Fibroblast of the conjunctiva (primary cell): ENCODE data around the gene DYNC2H1.
"Not testable (repeated sequence)": the region's sequence is repeated elsewhere in the genome, so short reads cannot be mapped to it uniquely, and the experiment has no call there.

ENCODE experiments used
- DNase-seq: peaks from one replicate; pipeline ENCODE4 v3.0.0-alpha.2; 2010; ENCODE audit warnings: low read depth

DYNC2H1 gene

DNA sequence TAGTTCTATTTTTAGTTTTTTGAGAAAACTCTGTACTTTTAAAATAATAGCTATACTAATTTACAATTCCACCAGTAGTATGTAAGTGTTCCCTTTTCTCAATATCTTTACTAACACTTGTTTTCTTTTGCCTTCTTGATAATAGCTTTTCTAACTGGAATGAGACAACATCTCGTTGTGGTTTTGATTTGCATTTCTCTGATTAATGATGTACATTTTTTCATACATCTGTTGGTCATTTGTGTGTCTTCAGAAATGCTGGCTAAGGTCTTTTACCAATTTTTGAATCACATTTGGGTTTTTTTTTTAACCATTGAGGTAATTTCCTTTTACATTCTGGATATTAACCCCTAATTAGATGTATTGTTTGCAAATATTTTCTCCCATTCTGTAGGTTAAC is 258.9 kb downstream of the DYNC2H1 start:
- no peak for DNase-seq

DNA sequence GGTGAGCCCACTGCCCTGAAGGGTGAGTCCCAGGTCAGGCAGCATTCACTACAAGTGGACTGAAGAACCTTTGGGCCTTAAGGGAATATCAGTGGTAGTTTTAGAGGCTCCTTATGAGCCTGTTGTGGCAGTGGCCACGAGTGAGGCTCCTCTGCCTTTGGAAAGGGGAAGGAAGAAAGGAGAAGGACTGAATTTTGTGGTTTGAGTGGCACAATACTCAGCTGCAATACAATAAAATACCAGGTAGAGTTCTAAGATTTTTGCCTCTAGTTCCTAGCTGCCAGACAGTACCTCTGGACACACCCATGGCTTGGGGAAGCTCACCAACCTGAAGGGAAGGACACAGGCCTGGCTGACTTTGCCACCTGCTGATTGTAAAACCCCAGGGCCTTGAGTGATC is 260.9 kb downstream of the DYNC2H1 start:
- no peak for DNase-seq

DNA sequence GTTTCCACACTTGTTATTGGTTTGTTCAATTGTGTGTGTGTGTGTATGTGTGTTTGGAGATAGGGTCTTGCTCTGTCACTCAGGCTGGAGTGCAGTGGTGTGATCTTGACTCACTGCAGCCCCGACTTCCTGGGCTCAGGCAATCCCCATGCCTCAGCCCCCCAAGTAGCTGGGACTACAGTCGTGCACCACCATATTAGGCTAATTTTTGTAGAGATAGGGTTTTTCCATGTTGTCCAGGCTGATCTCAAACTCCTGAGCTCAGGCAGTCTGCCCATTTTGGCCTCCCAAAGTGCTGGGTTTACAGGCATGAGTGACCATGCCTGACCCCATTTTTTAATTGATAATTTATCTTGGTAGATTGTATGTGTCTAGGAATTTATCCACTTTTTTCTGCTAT is 263.7 kb downstream of the DYNC2H1 start:
- DNase-seq, result no peak

DNA sequence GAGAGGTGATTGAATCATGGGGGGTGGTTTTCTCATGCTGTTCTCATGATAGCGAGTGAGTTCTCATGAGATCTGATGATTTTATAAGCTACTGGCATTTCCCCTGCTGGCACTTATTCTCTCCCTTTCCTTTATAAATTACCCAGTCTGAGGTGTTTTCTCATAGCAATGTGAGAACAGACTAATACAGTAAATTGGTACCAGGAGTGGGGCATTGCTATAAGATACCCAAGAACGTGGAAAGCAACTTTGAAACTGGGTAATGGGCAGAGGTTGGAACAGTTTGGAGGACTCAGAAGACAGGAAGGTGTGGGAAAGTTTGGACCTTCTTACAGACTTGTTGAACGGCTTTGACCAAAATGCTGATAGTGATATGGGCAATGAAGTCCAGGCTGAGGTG is 265.0 kb downstream of the DYNC2H1 start:
- not testable (repeated sequence) for DNase-seq

- peak; percentile 47 for DNase-seq
These were observed 269.7 kb downstream of the DYNC2H1 start for GRCh38 chr11:103378931-103379330.

- no peak for DNase-seq
These were observed 270.8 kb downstream of the DYNC2H1 start for GRCh38 chr11:103380031-103380430.

DNA sequence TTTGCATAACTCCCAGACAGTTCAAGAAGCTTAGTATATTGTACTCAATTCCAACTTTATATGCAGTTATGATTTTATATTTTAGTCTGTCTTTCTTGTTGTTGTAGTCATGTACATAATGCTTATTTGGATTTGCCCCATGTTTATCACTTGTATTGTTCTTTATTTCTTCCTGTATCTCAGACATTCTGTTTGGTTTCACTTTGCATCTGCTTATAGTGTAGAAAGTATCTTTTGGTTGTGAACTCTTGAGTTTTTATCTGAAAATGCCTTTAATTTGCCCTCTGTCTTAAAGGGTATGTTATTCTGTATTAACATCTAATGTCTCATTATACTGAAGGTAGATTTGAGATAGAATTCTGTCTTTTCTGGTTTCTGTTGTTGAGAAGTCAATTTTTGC is 275.4 kb downstream of the DYNC2H1 start:
- DNase-seq, result no peak

- DNase-seq, result no peak
These were observed 286.4 kb downstream of the DYNC2H1 start for GRCh38 chr11:103395612-103396011.

DNA sequence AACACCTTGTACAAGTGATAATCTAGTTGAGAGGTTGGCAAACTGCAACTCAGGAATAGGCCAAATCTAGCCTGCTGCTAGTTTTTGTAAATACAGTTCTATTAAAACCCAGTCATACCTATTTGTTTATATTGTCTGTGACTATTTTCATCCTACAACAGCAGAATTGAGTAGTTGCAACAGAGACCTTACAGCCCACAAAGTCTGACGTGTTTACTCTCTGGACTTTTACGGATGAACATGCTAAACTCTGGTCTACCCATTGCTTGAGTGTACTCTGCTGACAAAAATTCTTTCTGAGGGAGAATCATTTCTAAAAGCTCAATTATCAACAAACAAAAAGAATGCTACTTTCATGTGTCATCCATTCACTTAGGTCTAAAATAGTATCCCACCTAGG is 287.0 kb downstream of the DYNC2H1 start:
- no peak for DNase-seq

GRCh38 chr11:103397369-103397768 is 288.1 kb downstream of the DYNC2H1 start:
- DNase-seq, result no peak

- DNase-seq, result no peak
These were observed 289.6 kb downstream of the DYNC2H1 start for GRCh38 chr11:103398829-103399228.

- DNase-seq, result no peak
These were observed 297.1 kb downstream of the DYNC2H1 start for GRCh38 chr11:103406357-103406756.

DNA sequence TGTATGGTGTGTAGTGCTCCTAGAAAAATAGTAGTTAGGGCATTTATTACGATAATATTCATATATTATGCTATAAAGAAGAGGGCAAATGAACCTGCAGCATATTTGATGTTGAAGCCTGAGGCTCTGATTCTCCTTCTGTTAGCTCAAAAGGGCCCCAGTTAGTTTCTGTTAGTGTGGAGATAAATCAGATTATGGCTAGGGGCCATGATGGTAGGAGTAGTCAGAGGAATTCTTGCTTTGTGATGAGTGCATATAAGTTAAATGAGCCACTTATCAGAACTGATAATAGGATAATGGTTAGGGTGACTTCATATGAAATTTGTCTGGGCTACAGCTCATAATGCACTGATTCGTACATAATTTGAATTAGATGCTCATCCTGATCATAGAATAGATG is 298.4 kb downstream of the DYNC2H1 start:
- DNase-seq, result no peak

GRCh38 chr11:103413266-103413888 is 304.2 kb downstream of the DYNC2H1 start:
- no peak for DNase-seq

- no peak for DNase-seq
These were observed 308.8 kb downstream of the DYNC2H1 start for GRCh38 chr11:103418014-103418413.

DNA sequence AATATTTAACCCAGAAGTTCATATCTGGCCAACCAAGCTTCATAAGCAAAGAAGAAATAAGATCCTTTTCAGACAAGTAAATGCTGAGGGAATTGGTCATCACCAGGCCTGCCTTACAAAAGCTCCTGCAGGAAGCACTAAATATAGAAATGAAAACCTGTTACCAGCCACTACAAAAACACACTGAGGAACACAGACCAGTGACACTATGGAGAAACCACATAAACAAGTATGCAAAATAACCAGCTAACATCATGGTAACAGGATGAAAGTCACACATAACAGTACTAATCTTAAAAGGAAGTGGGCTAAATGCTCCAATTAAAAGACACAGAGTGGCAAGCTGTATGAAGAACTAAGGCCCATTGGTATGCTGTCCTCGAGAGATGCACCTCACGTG is 311.4 kb downstream of the DYNC2H1 start:
- DNase-seq, result no peak

- DNase-seq, result peak; percentile 50
These were observed 324.3 kb downstream of the DYNC2H1 start for GRCh38 chr11:103433386-103434072.

DNA sequence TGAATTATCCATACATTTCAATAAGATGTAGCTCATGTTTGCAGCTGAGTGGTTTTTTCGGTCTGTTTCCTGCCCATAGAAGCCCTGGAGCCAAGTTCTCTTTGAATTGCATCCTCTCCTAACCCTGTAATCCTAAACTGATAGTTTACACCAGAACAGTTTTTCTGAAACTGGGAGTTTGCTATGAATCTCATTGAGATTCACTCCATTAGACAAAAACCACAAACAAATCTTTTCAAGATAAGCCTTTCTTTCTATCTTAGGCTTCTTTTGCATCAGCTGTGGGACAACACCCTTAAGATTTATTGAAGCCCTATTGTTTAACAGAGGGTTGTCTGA is 324.8 kb downstream of the DYNC2H1 start:
- DNase-seq, result no peak

GRCh38 chr11:103436131-103436770 is 327.0 kb downstream of the DYNC2H1 start:
- no peak for DNase-seq

GRCh38 chr11:103441021-103441420 is 331.8 kb downstream of the DYNC2H1 start:
- DNase-seq, result no peak

GRCh38 chr11:103448966-103449365 is 339.7 kb downstream of the DYNC2H1 start:
- no peak for DNase-seq

- no peak for DNase-seq
These were observed 341.0 kb downstream of the DYNC2H1 start for GRCh38 chr11:103450241-103450640.

- DNase-seq, result no peak
These were observed 343.9 kb downstream of the DYNC2H1 start for GRCh38 chr11:103453126-103453525.
